ENCODE data around the gene GYS1. TPM values are rescaled to one million over a fixed set of nuclear protein-coding genes. Genes with fewer than 3 reads are reported as not detected.
"Not testable (repeated sequence)": the region's sequence is repeated elsewhere in the genome, so short reads cannot be mapped to it uniquely, and the experiment has no call there.

Gene GYS1
- total RNA-seq, 2 experiments from 2014 or later, result 29.6 to 31.2 TPM

DNA sequence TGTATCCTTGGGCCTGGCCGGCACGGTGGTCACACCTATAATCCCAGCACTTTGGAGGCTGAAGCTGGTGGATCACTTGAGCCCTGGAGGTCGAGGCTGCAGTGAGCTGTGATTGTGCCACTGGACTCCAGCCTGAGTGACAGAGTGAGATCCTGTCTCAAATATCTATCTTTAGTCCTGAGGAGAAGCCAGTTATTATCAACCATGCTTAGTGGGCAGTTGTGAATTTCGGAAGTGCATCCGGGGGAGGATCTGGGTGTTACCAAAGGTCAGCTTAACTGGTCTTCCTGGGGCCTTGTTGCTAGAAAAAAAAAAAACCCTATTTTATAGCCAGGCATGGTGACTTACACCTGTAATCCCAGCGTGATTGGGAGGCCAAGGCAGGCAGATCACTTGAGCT lies 50.0 kb downstream of the GYS1 start:
- H3K4me3 Mint-ChIP-seq, result no peak overlapping the region
- CTCF ChIA-PET, result no interaction called here
- intact Hi-C loops (cut with micrococcal nuclease), result no loop called here

DNA sequence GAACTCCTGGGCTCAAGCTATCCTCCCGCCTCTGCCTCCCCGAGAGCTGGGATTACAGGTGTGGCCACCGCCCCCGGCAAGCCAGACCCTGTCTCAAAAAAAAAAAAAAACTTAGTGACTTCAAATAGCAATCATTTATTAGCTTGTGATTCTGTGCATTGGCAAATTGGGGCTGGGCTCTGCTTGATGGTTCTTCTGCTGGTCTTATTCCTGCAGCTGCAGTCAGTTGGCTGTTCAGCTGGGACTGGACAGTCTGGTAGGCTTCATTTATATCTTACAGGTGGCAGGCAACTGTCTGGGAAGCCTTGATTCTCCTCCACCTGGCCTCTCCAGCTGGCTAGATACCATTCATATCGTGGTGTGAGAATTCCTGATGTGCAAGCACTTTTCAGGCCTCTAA lies 52.2 kb downstream of the GYS1 start:
- Mint-ChIP-seq H3K27ac (no peak overlapping the region), H3K4me1 (ENCODE audit: low read depth) (no peaks in the 10 kb centered on the region), H3K4me3 (no peak overlapping the region), H3K9me3 (peaks cover 6% of the 10 kb centered on the region), H3K27me3 (ENCODE audit: low read depth) (no peaks in the 10 kb centered on the region), H3K36me3 (ENCODE audit: low read depth) (peaks cover 12% of the 10 kb centered on the region)
- intact Hi-C loops (cut with micrococcal nuclease), result no loop called here
- DNase-seq, result no peak
- CTCF ChIA-PET, result interaction anchor here (0.7 kb wide), 2 partner anchors 26 to 152 kb away, joined by 3 to 4 read pairs; no protein-coding TSS in a partner anchor

More for the DNA sequence above, 50.0 kb downstream of the GYS1 start:
- H3K36me3 Mint-ChIP-seq (ENCODE audit: low read depth), result peaks cover 12% of the 10 kb centered on the region
- H3K27ac Mint-ChIP-seq, result no peak overlapping the region
- H3K4me1 Mint-ChIP-seq (ENCODE audit: low read depth), result no peaks in the 10 kb centered on the region
- H3K9me3 Mint-ChIP-seq, result peaks cover 10% of the 10 kb centered on the region
- no peak for DNase-seq
- no peaks in the 10 kb centered on the region for H3K27me3 Mint-ChIP-seq (ENCODE audit: low read depth)

DNA sequence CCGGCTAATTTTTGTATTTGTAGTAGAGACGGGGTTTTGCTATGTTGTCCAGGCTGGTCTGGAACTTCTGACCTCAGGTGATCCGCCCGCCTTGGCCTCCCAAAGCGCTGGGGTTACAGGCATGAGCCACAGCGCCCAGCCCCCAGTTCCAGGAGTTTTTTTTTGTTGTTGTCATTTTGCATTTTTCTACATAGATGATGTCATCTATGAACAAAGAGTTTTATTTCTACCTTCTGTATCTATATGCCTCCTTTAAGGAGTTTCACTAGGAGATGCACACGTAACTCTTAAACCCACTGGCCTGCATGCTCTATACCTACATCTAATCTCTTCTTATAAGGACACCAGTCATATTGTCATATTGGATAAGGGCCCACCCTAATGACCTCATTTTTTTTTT lies 54.9 kb downstream of the GYS1 start:
- Mint-ChIP-seq H3K9me3 (peaks cover 6% of the 10 kb centered on the region), H3K36me3 (ENCODE audit: low read depth) (peaks cover 12% of the 10 kb centered on the region), H3K27me3 (ENCODE audit: low read depth) (no peaks in the 10 kb centered on the region), H3K27ac (no peak overlapping the region), H3K4me1 (ENCODE audit: low read depth) (peaks cover 5% of the 10 kb centered on the region), H3K4me3 (no peak overlapping the region)
- intact Hi-C loops (cut with micrococcal nuclease), result no loop called here
- no peak for DNase-seq
- CTCF ChIA-PET, result interaction anchor here (0.7 kb wide), 1 partner anchor 32 kb away, joined by 3 read pairs; no protein-coding TSS in a partner anchor

GRCh38 chr19:48935864-48936263 lies 57.2 kb downstream of the GYS1 start:
- Mint-ChIP-seq H3K4me3 (no peak overlapping the region), H3K9me3 (peaks cover 2% of the 10 kb centered on the region), H3K27ac (no peak overlapping the region), H3K4me1 (ENCODE audit: low read depth) (peaks cover 7% of the 10 kb centered on the region), H3K36me3 (ENCODE audit: low read depth) (peaks cover 7% of the 10 kb centered on the region), H3K27me3 (ENCODE audit: low read depth) (no peaks in the 10 kb centered on the region)
- DNase-seq, result no peak
- intact Hi-C loops (cut with micrococcal nuclease), result no loop called here
- CTCF ChIA-PET, result no interaction called here

DNA sequence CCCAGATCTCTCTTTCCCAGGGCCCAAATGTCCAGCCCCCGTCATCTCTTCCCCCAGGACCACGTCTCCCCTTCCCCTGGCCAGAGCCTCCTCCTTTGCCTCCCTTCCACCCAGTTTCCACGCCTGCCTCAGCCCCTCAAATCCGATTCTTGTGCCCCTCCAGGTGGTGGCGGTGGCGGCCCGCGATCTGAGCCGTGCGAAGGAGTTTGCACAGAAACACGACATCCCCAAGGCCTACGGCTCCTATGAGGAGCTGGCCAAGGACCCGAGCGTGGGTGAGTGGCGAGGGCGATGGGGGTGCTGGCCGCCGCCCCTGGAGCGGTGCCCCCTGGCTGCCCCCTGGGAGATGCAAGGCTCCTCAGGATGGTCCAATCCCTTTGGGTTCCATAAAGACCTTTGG lies 58.3 kb downstream of the GYS1 start:
- H3K4me1 Mint-ChIP-seq (ENCODE audit: low read depth), result peaks cover 7% of the 10 kb centered on the region
- H3K27ac Mint-ChIP-seq, result no peak overlapping the region
- no peaks in the 10 kb centered on the region for H3K9me3 Mint-ChIP-seq
- intact Hi-C loops (cut with micrococcal nuclease), result no loop called here
- no peaks in the 10 kb centered on the region for H3K27me3 Mint-ChIP-seq (ENCODE audit: low read depth)
- no peak overlapping the region for H3K4me3 Mint-ChIP-seq
- no peak for DNase-seq
- peaks cover 3% of the 10 kb centered on the region for H3K36me3 Mint-ChIP-seq (ENCODE audit: low read depth)
- CTCF ChIA-PET, result no interaction called here

- CTCF ChIA-PET, result interaction anchor here (0.6 to 1.6 kb wide), 4 partner anchors 18 to 60 kb away, joined by 3 to 8 read pairs (median 4); partner anchors contain the start of genes GYS1 and RUVBL2
- intact Hi-C loops (cut with micrococcal nuclease), result loop anchor here (2.0 kb wide), 3 partner anchors 31 to 61 kb away; partner anchors contain the start of genes FTL, NUCB1 and PPP1R15A
- Mint-ChIP-seq H3K36me3 (ENCODE audit: low read depth) (no peaks in the 10 kb centered on the region), H3K4me3 (peak within 1 kb of the TSS; percentile 83), H3K27me3 (ENCODE audit: low read depth) (no peaks in the 10 kb centered on the region), H3K27ac (peak within 1 kb of the TSS; percentile 4), H3K9me3 (no peaks in the 10 kb centered on the region), H3K4me1 (ENCODE audit: low read depth) (peaks cover 7% of the 10 kb centered on the region)
- DNase-seq, result peak; percentile 91
Measured at GRCh38 chr19:48933382-48933932, 59.7 kb downstream of the GYS1 start, which contains the start of gene DHDH. TSS of gene DHDH (plus strand) at chr19:48933699. CDS start at chr19:48933722, 23 bp downstream.

- no peak overlapping the region for H3K4me3 Mint-ChIP-seq
- no peaks in the 10 kb centered on the region for H3K27me3 Mint-ChIP-seq (ENCODE audit: low read depth)
- H3K4me1 Mint-ChIP-seq (ENCODE audit: low read depth), result peaks cover 9% of the 10 kb centered on the region
- no peak overlapping the region for H3K27ac Mint-ChIP-seq
- no peaks in the 10 kb centered on the region for H3K9me3 Mint-ChIP-seq
- intact Hi-C loops (cut with micrococcal nuclease), result loop anchor here (1.0 kb wide), 1 partner anchor 42 kb away; no protein-coding TSS in a partner anchor
- CTCF ChIA-PET, result interaction anchor here (1.2 kb wide), 1 partner anchor 85 kb away, joined by 3 read pairs; no protein-coding TSS in a partner anchor
- DNase-seq, result no peak
- H3K36me3 Mint-ChIP-seq (ENCODE audit: low read depth), result no peaks in the 10 kb centered on the region
Measured at GRCh38 chr19:48928164-48929025, 64.7 kb downstream of the GYS1 start.

GRCh38 chr19:48927692-48928091 lies 65.4 kb downstream of the GYS1 start:
- not testable (repeated sequence) for H3K27ac Mint-ChIP-seq, H3K9me3 Mint-ChIP-seq
- intact Hi-C loops (cut with micrococcal nuclease), result loop anchor here (1.0 kb wide), 1 partner anchor 43 kb away; no protein-coding TSS in a partner anchor

DNA sequence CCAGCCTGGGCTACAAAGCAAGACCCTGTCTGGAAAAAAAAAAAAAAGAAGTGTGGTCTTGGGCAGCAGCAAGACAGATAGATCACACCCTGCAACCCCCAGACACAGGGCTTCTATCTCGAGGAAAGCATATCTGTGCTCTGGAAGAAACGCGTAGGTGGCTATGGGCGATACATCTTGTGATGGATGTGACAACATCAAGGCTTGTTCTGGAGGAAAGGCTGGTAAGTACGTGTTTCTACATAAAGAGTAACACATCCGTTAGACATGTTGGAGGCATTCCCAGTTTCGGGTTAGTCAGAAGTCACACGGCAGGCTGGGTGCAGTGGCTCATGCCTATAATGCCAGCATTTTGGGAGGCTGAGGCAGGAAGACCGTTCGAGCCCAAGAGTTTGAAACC lies 66.2 kb downstream of the GYS1 start:
- Mint-ChIP-seq H3K9me3 (no peaks in the 10 kb centered on the region), H3K27ac (no peak overlapping the region), H3K4me1 (ENCODE audit: low read depth) (peaks cover 6% of the 10 kb centered on the region), H3K36me3 (ENCODE audit: low read depth) (peaks cover 2% of the 10 kb centered on the region), H3K27me3 (ENCODE audit: low read depth) (no peaks in the 10 kb centered on the region), H3K4me3 (no peak overlapping the region)
- DNase-seq, result peak; percentile 70
- intact Hi-C loops (cut with micrococcal nuclease), result no loop called here
- CTCF ChIA-PET, result interaction anchor here (0.7 kb wide), 1 partner anchor 25 kb away, joined by 3 read pairs; no protein-coding TSS in a partner anchor

More at GRCh38 chr19:48927692-48928091, 65.4 kb downstream of the GYS1 start:
- not testable (repeated sequence) for H3K4me1 Mint-ChIP-seq (ENCODE audit: low read depth); H3K27me3 Mint-ChIP-seq (ENCODE audit: low read depth); H3K36me3 Mint-ChIP-seq (ENCODE audit: low read depth); DNase-seq; H3K4me3 Mint-ChIP-seq
- CTCF ChIA-PET, result interaction anchor here (0.7 to 1.2 kb wide), 2 partner anchors 24 to 85 kb away, joined by 3 read pairs; no protein-coding TSS in a partner anchor

GRCh38 chr19:48925890-48926289 lies 67.2 kb downstream of the GYS1 start:
- CTCF ChIA-PET; intact Hi-C loops (cut with micrococcal nuclease); H3K27ac Mint-ChIP-seq; H3K36me3 Mint-ChIP-seq (ENCODE audit: low read depth); H3K9me3 Mint-ChIP-seq; H3K4me1 Mint-ChIP-seq (ENCODE audit: low read depth); H3K4me3 Mint-ChIP-seq; DNase-seq; H3K27me3 Mint-ChIP-seq (ENCODE audit: low read depth): not testable (repeated sequence)

- CTCF ChIA-PET, result no interaction called here
- intact Hi-C loops (cut with micrococcal nuclease), result no loop called here
- no peaks in the 10 kb centered on the region for H3K27me3 Mint-ChIP-seq (ENCODE audit: low read depth)
- no peak overlapping the region for H3K4me3 Mint-ChIP-seq
- H3K27ac Mint-ChIP-seq, result no peak overlapping the region
- no peaks in the 10 kb centered on the region for H3K9me3 Mint-ChIP-seq
- H3K4me1 Mint-ChIP-seq (ENCODE audit: low read depth), result peaks cover 6% of the 10 kb centered on the region
- H3K36me3 Mint-ChIP-seq (ENCODE audit: low read depth), result peaks cover 2% of the 10 kb centered on the region
- peak; percentile 28 for DNase-seq
Measured at GRCh38 chr19:48925240-48925843, 67.8 kb downstream of the GYS1 start.
